Gastrocnemius medialis (tissue), 4 donors: ENCODE results near the gene S100A1. TPM values are rescaled to one million over a fixed set of nuclear protein-coding genes. Genes with fewer than 3 reads are reported as not detected.
"Not testable (repeated sequence)": the region's sequence is repeated elsewhere in the genome, so short reads cannot be mapped to it uniquely, and the experiment has no call there.

Experiments
- ATAC-seq, 2 donors: fragments of 150-250 bp; one replicate each; pipeline ENCODE4 v1.9.1; 2016
- DNase-seq, 2 donors: peaks; one replicate each; pipeline ENCODE4 v3.0.0-alpha.2; 2019
- H3K27ac ChIP-seq, 4 donors: fragments of 200-600 bp; sonication (generic); 1 replicate in 1 of 4; 2 replicates in 3 of 4; pipeline ENCODE4 v1.5.1; 2016 to 2018; ENCODE audit warnings: mild to moderate bottlenecking in 2 of 4, moderate library complexity in 1 of 4
- H3K27me3 ChIP-seq, 3 donors: fragments of 200-600 bp; sonication (generic) in 2 of 3; 1 replicate in 1 of 3; 2 replicates in 2 of 3; pipeline versions ENCODE4 v1.5.1 to v1.6.0; 2016 to 2019; ENCODE audit warnings: mild to moderate bottlenecking in 1 of 3, moderate library complexity in 1 of 3
- H3K36me3 ChIP-seq, 2 donors: fragments of 200-600 bp; sonication (generic) in 1 of 2; one replicate each; pipeline ENCODE4 v1.5.1; 2017 to 2018
- H3K4me1 ChIP-seq, 2 donors: fragments of 200-600 bp; sonication (generic) in 1 of 2; one replicate each; pipeline ENCODE4 v1.5.1; 2016 to 2017; ENCODE audit warnings: mild to moderate bottlenecking in 2 of 2
- H3K4me3 ChIP-seq, 4 donors: fragments of 200-600 bp; sonication (generic) in 3 of 4; 1 replicate in 1 of 4; 2 replicates in 3 of 4; pipeline ENCODE4 v1.5.1; 2016 to 2019; ENCODE audit warnings: mild to moderate bottlenecking in 2 of 4
- H3K9me3 ChIP-seq, 3 donors: fragments of 200-600 bp; sonication (generic) in 2 of 3; 1 replicate in 1 of 3; 2 replicates in 2 of 3; pipeline ENCODE4 v1.5.1; 2016 to 2019
- POLR2A ChIP-seq, 2 donors: fragments of 450-650 bp; IDR thresholded peaks; one replicate each; pipeline ENCODE4 v1.6.1; 2017; ENCODE audit warnings: antibody characterized with exemption in 2 of 2, mild to moderate bottlenecking in 2 of 2, moderate library complexity in 2 of 2
- in situ Hi-C, 4 donors: fragments of 200-750 bp; cut with MboI; loops; one replicate each; pipeline versions ENCODE4 v1.15.0 to v1.8.0; 2017; ENCODE audit warnings: low sequenced_read_pairs in 4 of 4
- intact Hi-C: fragments of 100-400 bp; cut with DNase I; formaldehyde crosslinking; loops from one replicate; pipeline ENCODE4 v1.15.1; 2023; ENCODE audit warnings: low total_unique reads
- total RNA-seq, 4 donors: library from RNA; depleted of rRNA; stranded (reverse); fragments of >200 nt; gene quantifications; one replicate each; pipeline versions ENCODE4 v1.1.0 to v1.2.3, GENCODE V29; 2016
- TF ChIP-seq, protein P1 (sequence below), 5 experiments: fragments of 450-650 bp in 3 of 5; fragments of 200-600 bp in 2 of 5; sonication (generic) in 2 of 5; IDR thresholded peaks in 4 of 5; conservative IDR thresholded peaks in 1 of 5; 1 replicate in 4 of 5; 2 replicates in 1 of 5; pipeline ENCODE4 v1.5.1; 2016 to 2019; ENCODE audit warnings: antibody characterized with exemption in 5 of 5, mild to moderate bottlenecking in 3 of 5, moderate library complexity in 3 of 5

S100A1 gene
- total RNA-seq, 4 donors from 2014 or later, result 390 to 932 (median 616) TPM

DNA sequence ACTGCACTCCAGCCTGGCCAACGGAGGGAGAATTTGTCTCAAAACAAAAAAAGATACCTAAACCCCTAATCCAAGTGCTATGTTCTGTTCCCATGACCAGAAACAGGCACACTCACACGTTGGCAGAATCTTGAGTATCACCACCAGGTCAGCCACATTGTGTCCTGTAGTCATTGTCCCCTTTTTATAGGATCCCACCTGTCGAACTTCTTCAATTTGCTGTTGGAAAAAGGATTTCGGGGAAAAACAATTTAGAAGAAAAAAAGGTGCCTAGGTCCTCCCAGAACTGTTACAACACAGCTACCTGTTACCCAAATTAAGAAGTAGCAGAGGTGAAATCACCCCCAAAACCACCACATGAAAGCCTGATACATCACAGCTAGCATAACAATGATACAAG lies 39.2 kb downstream of the S100A1 start:
- in situ Hi-C loops (loop anchor here in 2 of 4 donors (25.0 kb wide), 1 partner anchor 320 kb away; the partner anchor contains the start of genes JTB (in 2 of the 2), RAB13 (in 2 of the 2) and RPS27 (in 2 of the 2)), intact Hi-C loops (no loop called here)
- no peak for DNase-seq
- Histone ChIP-seq H3K4me1 (peaks cover 15 to 17% of the 10 kb centered on the region in 2 donors), H3K27ac (peak overlapping the region in 2 of 4 donors; percentile 14 to 20), H3K36me3 (peaks cover 7 to 69% of the 10 kb centered on the region in 2 donors), H3K9me3 (no peaks in the 10 kb centered on the region), H3K4me3 (no peak overlapping the region), H3K27me3 (no peaks in the 10 kb centered on the region)
- TF ChIP-seq, protein P1, sequence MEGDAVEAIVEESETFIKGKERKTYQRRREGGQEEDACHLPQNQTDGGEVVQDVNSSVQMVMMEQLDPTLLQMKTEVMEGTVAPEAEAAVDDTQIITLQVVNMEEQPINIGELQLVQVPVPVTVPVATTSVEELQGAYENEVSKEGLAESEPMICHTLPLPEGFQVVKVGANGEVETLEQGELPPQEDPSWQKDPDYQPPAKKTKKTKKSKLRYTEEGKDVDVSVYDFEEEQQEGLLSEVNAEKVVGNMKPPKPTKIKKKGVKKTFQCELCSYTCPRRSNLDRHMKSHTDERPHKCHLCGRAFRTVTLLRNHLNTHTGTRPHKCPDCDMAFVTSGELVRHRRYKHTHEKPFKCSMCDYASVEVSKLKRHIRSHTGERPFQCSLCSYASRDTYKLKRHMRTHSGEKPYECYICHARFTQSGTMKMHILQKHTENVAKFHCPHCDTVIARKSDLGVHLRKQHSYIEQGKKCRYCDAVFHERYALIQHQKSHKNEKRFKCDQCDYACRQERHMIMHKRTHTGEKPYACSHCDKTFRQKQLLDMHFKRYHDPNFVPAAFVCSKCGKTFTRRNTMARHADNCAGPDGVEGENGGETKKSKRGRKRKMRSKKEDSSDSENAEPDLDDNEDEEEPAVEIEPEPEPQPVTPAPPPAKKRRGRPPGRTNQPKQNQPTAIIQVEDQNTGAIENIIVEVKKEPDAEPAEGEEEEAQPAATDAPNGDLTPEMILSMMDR (IDR thresholded peaks at IDR 0.05 in 4 of 5, conservative IDR thresholded peaks at IDR 0.05 in 1 of 5), result no peak
- TF ChIP-seq POLR2A (IDR thresholded peaks at IDR 0.05), result no peak
- no peak for ATAC-seq

DNA sequence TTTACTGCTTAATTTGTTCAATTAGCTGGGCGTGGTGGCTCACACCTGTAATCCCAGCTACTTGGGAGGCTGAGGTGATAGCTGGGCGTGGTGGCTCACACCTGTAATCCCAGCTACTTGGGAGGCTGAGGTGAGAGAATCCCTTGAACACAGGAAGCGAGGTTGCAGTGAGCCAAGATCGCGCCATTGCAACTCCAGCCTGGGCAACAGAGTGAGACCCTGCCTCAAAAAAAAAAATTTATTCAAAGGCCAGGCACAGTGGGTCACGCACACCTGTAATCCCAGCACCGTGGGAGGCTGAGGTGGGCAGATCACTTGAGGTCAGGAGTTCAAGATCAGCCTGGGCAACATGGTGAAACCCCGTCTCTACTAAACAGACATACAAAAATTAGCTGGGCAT lies 40.4 kb downstream of the S100A1 start:
- H3K4me3 ChIP-seq, H3K9me3 ChIP-seq, H3K27me3 ChIP-seq, intact Hi-C loops, ATAC-seq, DNase-seq: not testable (repeated sequence)
- peaks cover 7 to 56% of the 10 kb centered on the region in 2 donors for H3K36me3 ChIP-seq
- H3K4me1 ChIP-seq, result peaks cover 15 to 17% of the 10 kb centered on the region in 2 donors
- in situ Hi-C loops, result loop anchor here in 2 of 4 donors (25.0 kb wide), 1 partner anchor 319 kb away; the partner anchor contains the start of genes JTB (in 2 of the 2), RAB13 (in 2 of the 2) and RPS27 (in 2 of the 2)
- peak overlapping the region in 2 of 4 donors; percentile 11 to 90 for H3K27ac ChIP-seq

GRCh38 chr1:153669606-153670005 lies 41.4 kb downstream of the S100A1 start:
- TF ChIP-seq POLR2A (IDR thresholded peaks at IDR 0.05), result no peak
- TF ChIP-seq, protein P1 (IDR thresholded peaks at IDR 0.05 in 4 of 5, conservative IDR thresholded peaks at IDR 0.05 in 1 of 5), result no peak
- DNase-seq, result no peak
- no peak for ATAC-seq
- in situ Hi-C loops (loop anchor here in 3 of 4 donors (10.0 to 25.0 kb wide), 4 partner anchors 75 to 318 kb away; partner anchors contain the start of genes JTB (in 2 of the 3), RAB13 (in 2 of the 3), RPS27 (in 2 of the 3) and CREB3L4 (in 1 of the 3)), intact Hi-C loops (loop anchor here (2.0 to 5.0 kb wide), 4 partner anchors 58 to 321 kb away; partner anchors contain the start of genes INTS3, RPS27 and S100A2)
- H3K27ac ChIP-seq, result peak overlapping the region in 3 of 4 donors; percentile 87 to 90 (median 88)
- H3K4me1 ChIP-seq, result peaks cover 15 to 17% of the 10 kb centered on the region in 2 donors
- no peaks in the 10 kb centered on the region for H3K27me3 ChIP-seq
- no peaks in the 10 kb centered on the region for H3K9me3 ChIP-seq
- peaks cover 4 to 47% of the 10 kb centered on the region in 2 donors for H3K36me3 ChIP-seq
- peak overlapping the region; percentile 72 to 99 (median 86) for H3K4me3 ChIP-seq

DNA sequence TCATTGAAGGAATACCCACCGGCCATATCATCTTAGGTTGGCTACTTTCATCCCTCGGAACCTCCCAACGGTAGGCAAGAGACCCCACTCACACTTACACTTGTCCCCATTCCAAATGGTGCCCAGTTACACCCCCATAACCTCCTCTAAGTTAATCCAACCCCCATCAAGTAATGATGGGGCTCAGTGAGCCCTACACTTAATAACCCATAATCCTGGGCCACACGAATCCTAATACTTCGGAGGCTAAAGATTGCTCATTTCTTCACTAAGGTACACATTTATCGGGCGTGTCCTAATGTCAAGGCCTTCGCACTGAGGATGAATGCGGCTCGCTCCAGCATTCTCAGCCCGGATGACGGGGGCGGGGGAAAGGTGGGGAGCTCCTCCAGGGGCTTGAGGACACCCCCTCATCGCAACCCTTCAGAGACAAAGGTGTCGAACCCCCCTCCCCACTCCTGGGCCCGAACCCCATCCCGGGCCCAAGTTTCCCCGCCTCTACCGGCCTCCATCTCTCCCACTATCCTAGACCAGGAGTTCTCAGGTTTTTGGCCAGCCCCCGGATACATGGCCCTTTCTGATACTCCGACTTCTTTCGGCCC lies 42.1 kb downstream of the S100A1 start:
- Histone ChIP-seq H3K27me3 (no peaks in the 10 kb centered on the region), H3K27ac (peak overlapping the region; percentile 87 to 90 (median 89)), H3K4me1 (peaks cover 15 to 17% of the 10 kb centered on the region in 2 donors), H3K9me3 (no peaks in the 10 kb centered on the region), H3K36me3 (peaks cover 2 to 40% of the 10 kb centered on the region in 2 donors), H3K4me3 (peak overlapping the region; percentile 72 to 99 (median 86))
- intact Hi-C loops (loop anchor here (2.0 to 5.0 kb wide), 4 partner anchors 57 to 320 kb away; partner anchors contain the start of genes INTS3, RPS27 and S100A2), in situ Hi-C loops (loop anchor here in 3 of 4 donors (10.0 to 25.0 kb wide), 4 partner anchors 74 to 317 kb away; partner anchors contain the start of genes JTB (in 2 of the 3), RAB13 (in 2 of the 3), RPS27 (in 2 of the 3) and CREB3L4 (in 1 of the 3))
- no peak for DNase-seq
- no peak for TF ChIP-seq POLR2A (IDR thresholded peaks at IDR 0.05)
- TF ChIP-seq, protein P1 (IDR thresholded peaks at IDR 0.05 in 4 of 5, conservative IDR thresholded peaks at IDR 0.05 in 1 of 5), result no peak
- ATAC-seq, result peak; percentile 19 to 23
